ENCODE results near the gene PMPCA.

GRCh38 chr9:136396219-136396515, 14.3 kb upstream of the PMPCA start:
- no peak for TF ChIP-seq CTCF (IDR thresholded peaks at IDR 0.05; ENCODE audit: insufficient read depth, low read depth, low read length)
- TF ChIP-seq EZH2 (IDR thresholded peaks at IDR 0.05; ENCODE audit: insufficient read depth, low read length): no peak

Data from astrocyte (in vitro differentiated cells and primary cell).